HG02759 (cell line): ENCODE measurements around the gene MAP1B.
A peak's percentile ranks its signal among the peaks of the same experiment; 100 is the strongest.
"Not testable (repeated sequence)": the region's sequence is repeated elsewhere in the genome, so short reads cannot be mapped to it uniquely, and the experiment has no call there.

Experiments used
- ATAC-seq: cut with Tn5 transposase; IDR thresholded peaks from one replicate; pipeline ENCODE4 v1.9.1; 2021; ENCODE audit warnings: mild to moderate bottlenecking, moderate library complexity; ENCODE audit not compliant: unreplicated experiment

The MAP1B gene

DNA sequence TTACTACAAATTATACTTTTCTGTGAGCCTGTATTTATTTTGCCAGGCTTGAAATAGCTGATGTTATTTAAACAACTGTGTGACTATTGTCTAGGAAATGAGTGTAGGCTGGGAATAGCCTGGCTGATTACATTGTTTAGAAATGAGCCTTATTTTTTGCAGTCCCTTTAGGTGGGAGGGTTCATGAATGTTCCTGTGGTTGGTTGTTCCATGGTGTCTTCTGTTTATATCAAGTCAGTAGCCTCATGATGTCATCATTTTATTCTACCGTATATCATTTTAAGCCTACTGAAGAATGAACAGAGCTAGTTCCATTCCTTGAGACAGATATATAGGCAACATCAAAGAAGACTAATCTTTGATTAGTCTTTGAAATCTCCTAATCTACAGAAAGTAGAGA, 53.1 kb downstream of the MAP1B start:
- no peak for ATAC-seq

DNA sequence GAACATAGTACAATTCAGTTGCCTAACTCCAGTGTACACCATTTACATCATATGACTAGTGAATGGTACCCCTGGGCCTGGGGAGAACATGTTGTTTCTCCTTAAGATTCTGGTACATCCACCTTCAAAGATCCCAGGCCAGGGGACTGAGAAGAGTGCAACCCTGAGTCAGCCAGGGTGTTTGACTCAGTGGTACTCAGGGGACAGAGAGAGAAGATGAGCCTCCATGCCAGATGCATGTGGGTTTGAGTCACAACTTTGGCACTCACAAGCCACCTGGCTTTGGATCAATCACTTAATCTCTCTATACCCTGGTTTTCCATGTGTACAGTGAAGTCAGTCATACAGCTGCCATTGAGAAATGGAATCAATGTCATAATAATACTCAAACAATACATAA, 53.7 kb downstream of the MAP1B start:
- ATAC-seq = no peak

DNA sequence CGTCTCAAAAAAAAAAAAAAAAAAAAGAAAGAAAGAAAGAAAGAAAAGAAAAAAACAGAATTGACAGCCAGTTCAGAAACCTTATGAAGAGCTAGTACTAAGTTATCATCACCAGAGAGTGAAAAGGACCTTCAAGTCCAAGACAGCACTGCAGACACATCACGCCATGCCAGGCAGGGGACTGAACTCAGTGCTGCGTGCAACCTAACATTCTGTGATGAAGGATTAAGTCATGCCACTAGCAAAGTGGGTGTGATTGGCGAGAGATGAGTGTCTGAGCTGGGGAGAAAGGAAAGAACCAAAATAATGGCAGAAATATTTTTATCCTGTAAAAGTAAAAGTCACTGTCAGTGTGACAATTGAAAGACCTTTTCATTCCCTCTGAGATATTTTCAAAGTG, 54.7 kb downstream of the MAP1B start:
- no peak for ATAC-seq

DNA sequence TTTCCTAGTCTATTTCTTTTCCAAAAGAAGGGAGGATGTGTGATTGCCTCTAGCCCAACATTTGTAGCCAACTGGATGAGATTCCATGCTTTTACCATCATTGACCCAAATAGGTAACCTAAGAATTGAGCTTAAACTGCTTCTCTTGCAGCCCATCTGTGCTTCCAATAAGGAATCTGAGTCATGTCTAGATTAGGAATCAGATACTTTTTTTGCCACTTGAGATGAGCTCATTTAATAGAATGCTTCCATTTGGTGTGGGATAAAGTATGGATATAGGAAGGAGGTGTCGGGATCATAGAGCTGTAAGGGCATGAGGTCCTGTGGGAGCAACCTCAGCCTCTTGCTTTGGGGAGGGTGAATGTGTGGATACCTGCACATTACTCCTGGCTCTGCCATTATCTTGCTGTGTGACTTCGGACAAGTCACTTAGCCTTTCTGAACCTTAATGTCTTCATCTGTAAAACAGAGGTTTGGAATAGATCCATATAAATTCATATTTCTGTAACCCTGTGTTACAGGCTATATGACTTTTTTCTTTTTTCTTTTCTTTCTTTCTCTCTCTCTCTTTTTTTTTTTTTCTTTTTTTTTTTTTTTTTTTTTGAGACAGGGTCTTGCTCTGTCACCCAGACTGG, 56.2 kb downstream of the MAP1B start:
- no peak for ATAC-seq

DNA sequence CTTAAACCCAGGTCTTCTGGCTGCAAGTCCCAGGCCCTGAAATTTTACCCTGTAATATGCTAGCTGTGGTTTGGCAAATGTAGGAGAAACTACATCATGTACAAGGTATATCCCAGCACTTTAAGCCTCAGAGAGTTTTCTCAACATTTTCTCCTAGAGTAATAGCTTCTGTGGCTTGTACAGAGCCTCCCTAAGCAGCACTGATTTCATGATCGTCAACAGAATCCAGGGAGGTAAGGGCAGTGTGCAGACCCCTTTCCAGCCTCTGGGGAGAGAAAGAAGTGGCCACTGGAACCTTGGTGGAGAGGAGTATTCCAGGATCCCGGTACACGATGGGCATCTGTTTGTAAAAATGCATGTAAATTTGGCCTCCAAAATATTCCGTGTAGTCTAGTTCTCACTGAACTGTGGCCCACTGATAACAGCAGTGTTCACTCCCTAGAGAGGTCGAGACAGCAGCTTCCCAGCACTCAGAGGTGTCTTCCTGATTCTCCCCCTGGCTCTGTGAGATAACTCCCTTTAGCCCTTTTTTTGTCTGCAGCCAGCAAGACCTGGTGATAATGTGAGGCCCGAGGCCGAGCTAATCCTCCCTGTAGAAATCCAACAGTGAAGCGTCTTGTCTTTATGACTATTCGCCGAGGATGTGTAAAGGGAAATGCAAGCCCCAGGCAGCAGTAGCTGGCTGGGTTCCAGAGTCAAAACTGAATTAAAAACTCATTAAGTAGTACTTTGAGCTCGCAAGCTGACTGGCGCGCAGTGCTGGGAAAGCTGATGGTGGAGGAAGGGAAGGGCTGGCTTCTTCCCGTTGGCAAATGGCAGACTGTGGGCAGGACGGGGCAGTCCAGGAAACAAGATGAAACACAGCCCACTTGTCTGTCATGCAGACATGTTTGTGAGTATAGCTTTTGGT, 59.0 kb downstream of the MAP1B start:
- no peak for ATAC-seq

DNA sequence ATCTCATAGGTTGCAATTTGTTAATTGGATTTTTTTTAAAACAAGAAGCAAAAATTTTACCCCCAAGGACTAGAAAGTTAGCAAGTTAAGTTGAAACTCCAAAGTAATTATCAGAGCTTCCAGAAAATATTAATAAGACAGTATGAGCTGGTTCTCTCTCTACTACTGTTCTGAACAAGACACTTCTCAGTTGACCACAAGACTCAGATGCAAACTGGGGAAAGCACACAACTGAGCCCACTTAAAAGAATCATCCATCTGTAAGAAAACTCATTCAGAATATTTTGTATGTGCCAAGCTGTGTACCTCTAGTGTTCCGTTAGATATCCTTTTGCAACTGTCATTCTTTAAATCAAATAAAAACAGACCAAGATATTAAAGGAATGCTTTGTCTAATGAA, 60.0 kb downstream of the MAP1B start:
- ATAC-seq = no peak

DNA sequence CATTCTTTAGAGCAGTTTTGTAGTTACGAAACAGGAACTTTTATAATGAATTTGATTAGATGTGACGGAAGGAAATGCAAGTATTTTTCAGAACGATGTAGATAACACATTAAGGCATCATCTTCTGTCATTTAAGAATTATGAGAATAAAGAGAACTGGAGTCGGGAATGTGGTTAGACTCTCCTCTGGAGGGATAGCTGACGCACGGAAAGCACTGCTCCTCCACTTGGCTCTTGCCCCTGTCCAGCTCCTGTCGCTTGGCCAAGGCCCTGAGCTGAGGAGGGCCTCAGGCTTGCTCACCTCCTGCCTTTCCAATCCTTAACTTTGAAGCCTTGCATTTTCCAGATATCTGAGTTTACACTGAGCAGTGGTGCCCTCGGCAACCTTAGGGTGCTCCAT, 60.5 kb downstream of the MAP1B start:
- no peak for ATAC-seq

DNA sequence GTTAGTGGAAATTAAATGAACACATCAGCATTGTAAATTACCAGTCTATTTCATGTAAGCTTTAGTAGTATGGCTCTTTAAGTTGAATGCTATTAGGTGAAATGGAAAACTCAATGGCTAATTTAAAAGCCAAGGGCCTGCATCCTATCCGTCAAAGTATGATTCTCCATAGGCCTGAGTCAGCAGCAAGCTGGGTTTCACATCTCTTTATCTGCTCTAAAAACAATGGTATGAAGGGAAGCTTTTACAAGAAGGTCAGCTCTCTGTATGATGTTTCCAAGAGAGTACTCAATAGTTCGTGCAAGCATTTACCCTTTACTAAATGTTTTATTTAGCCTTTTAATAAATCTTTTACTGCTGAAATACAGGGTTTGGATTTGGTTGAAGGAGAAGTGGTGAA, 62.8 kb downstream of the MAP1B start:
- no peak for ATAC-seq

DNA sequence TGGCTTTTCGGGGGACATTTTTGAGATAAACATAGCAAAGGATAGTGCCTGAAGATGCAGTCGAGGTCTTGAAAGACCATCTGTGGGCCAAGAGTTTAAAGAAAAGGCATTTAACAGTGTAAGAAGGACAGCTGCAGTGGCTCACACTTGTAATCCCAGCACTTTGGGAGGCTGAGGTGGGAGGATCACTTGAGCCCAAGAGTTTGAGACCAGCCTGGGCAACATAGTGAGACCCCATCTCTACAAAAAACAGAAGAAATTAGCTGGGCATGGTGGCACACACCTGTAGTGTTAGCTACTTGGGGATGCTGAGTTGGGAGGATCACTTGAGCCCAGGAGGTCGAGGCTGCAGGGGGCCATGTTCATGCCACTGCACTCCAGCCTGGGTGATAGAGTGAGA, 63.9 kb downstream of the MAP1B start:
- ATAC-seq = not testable (repeated sequence)

DNA sequence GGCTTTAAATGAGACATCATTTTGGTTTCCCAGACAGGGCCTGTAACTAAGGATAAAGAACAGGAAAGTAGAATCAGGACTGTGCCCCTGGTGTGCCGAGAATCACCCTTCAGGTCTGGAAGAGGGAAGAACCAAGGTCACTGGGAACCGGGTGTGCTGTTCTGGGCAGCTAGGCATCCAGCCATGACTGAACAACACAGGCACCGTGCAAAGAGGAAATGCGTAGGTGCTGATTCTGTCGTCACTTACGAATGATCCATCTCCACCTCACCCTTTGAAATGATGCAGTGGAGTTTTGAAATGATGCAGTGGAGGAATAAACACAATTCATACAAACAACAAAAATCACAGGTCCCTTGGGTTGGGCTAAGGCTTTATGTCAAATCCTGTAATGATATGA, 64.4 kb downstream of the MAP1B start:
- peak; percentile 63 for ATAC-seq

DNA sequence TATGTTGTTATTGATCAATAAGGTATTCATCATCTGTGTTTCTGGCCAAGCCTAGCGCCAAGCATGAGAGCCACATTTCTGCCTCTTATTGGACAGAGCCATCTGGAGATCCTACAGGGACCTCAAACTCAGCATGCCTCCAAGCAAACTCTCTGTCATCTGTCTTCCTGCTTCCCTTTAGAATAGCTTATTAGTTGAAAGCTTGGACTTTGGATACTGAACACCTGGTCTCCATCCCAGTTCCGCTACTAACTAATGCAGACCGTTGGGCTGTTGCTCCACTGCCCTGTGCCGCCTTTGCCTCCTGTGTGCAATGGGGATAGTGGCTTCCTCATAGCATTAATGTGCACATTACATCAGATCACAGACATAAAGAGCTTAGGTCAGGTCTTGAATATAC, 65.5 kb downstream of the MAP1B start:
- no peak for ATAC-seq

DNA sequence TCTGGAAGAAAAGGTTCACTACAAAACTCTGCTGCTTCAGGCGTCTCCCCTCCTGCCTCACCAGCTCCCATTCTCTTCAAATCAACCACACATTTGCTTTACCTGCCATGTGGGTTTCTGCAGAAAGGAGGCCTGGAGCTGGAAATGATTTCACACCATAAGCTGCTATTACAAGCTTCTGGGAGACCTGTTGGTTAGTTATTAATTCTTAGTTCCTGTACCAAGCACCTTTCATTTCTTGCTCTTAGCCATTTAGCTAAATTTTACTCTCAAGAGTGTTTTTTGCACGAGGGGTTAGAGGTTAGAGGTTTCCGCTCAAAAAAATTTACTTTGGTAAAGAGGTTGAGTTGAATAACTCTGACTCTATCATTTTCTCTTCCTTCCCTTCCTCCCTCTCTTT, 70.3 kb downstream of the MAP1B start:
- ATAC-seq = peak; percentile 70

DNA sequence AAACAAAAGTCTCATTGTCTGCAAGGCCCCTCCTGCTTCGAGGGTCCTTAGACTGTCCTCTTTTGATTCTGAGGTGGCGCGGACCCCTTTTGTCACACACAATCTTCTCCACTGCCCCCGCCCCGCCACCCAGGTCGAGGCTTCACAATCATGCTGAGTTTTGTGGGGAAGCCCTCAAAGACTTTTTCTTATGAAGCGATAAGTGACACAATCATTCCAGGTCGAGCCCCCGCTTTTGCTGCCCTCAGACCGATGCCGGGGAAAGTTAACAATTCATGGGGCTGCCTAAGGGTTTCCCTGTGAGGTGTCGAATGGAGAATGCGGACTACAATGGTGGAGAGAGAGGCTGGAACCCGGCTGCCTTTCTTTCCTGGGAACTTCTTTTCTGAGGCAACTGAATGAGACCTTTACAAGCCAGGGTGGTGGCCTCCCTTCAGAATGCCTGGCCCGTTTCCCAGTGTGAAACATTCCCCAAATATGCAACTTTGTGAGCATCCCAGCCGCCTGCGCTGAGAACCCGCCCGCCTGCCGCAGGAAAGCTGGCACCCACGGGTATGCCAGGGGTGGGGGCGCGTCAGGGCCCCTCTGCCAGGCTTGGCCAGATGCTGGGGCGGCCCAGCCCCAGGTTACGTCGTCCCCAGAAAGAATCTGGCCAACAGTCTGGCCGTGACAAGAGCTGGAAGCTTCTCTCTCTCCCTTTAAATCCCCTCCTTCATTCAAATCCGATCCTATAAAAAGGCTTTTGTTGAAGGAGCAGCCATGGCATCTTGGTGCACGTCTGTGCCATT, 71.9 kb downstream of the MAP1B start:
- no peak for ATAC-seq

DNA sequence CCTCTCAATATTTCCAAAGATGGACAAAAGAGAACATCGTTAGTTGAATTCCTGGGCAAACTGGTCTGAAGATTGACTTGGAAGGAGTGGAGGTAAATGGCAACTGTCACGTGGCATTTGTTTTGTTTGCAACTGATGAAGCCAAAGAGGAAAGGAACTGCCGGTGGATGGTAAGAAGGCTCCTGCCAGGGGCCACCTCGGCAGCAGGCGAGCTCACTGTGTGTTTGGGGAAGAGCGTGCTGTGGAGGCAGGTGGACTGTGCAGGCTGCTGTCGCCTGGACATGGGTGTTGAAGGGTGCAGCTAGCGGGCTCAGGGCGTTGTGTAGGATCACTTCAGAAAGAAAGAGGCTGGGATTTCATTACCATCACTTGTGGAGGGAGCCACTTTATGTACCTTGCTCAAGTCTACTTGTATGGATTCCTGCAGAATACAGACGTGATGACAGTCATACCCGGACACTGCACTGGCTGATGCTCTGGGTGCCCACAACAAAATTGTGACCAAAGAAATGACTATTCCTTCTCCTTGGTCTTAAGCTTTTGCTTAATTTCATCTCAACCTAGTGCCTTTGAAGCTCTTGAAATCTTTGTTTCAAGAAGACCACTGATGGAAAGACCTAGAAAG, 72.7 kb downstream of the MAP1B start:
- no peak for ATAC-seq

DNA sequence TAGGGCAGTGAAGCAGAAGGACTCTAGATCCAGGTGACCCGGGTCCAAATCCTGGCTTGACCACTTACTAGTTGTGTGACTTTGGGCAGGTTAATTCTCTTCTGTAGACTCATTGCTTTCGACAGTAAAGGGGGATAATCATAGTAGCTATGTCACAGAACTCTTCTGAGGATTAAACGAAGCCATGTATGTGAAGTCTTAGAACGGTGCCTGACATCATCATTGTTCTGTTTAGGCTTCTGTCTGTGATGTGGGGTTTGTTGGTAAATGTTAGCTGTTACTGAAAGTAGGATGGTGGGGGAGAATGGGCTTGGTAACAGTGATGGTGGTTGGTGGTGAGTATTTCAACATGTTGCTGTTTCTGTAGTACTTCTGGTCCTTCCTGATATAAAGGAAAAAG, 73.7 kb downstream of the MAP1B start:
- no peak for ATAC-seq

DNA sequence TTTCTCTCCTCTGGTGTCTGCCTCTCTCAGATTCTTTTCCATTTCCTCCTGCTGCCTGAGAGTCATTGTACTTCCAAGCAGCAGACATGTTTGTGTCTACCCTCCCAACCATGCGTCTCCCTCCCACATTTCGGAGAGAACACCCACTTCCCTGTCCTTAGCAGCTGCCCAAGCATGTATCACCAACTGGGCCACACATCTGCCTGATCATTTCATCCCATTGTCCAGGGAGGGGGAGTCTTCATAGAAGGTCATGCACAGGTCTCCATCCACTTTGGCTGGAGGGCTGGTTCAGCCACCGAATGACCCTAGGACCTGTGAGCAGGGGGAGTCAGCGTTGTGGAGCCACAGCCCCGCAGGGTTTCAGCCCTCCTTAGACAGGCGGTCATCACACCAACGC, 75.4 kb downstream of the MAP1B start:
- ATAC-seq = no peak

DNA sequence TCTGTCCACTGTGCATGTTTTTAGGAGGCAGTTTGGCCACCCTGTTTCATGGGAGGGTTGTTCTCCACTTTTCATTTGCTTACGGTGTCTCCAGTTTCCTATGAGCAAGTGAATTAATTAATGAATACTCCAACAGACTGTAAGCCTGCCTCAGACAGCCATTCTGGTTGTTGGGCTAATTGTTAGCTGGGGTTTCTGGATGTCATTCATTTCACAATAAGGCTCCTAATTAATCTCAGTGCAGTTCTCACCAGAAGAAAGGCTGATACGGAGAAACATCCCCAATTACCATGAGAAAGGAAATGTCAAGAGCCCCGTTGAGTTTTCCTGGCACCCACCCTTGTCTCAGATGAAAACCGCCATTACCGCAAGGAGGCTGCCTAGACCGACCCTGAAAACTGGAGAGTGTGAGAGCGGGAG, 75.8 kb downstream of the MAP1B start:
- no peak for ATAC-seq

DNA sequence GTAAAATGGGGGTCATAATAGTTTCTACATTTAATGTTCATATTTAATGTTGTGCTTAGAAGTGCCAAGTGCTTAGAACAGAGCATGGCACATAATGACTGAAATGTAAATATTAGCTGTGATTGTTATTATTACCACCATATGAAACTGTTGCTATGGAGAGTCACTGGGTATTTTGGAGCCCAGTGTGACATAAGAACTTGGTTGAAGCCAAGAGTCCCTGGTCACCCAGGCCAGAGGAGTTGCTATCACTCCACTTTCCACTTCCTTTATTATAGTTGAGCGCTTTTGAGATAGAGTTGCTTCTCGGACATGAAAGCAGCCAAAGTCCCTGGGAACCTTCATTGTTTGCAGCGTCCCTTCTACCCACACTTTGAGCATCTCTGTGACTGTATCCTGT, 77.1 kb downstream of the MAP1B start:
- no peak for ATAC-seq

DNA sequence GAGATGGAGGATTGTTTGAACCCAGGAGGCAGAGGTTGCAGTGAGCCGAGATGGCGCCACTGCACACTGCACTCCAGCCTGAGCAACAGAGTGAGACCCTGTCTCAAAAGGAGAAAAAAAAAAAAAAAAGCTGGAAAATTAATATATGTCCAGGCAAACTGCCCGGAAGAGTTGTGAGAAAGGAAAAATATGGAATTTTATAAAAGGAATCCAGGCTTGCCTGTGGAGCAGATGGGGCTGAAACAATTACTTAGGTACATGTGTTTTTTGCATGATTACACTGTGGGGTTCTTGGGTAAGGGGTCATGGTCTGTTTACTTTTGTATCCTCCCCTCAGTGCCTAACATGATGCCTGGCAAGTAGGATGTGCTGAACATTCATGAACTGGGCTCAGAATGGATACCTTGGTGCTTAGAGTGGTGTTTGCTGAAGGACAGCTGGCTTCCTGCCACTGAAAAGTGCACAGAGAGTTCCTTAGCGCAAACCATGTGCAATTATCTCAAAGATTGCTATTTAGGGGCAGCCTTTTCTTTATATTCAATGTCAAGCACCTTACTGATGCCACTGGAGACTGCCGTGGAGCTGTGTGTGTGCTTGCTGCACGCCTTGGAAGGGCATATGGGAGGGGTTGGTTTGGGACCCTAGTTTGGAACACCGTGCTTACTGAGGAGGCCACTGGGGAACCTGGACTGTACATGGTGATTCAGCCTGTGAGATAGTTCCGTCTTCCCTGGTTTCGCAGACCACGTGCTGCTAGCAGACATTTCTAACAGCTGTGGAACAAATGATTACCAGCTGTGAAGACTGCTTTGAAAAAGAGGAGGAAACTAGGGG, 78.4 kb downstream of the MAP1B start:
- no peak for ATAC-seq

DNA sequence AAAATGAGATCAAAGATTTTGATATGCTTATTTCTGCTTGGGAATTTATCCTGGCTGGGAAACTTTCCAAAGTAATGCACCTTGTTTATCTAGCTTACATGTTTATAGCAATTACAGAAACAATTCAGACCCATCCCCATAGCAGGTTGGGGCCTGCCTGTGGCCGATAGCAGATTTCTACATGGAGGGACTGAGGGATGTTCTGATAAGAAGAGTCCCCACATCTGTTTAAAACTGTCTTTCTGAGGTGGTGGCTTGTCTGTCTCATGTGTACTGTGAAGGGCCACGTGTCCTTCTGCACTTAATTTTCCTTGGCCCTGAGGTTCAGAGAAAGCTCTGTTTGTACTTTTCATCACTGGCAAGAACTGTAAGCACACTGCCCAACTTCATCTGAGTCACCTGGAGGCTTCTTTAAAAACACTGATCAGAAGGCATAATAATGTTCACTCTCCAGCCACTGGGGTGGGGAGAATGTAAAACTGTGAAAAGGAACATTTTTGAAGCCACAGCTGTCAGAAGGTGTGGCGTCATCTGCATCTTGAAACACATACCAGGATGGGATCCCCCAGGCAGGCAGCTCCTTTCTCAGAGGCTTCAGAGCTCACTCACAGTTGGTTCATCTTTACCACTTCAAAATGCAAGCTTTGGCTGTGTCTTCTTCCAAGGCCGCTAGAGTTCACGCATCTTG, 80.3 kb downstream of the MAP1B start:
- ATAC-seq = no peak
